Fibroblast of lung (primary cell): ENCODE data around the gene MICAL2.

Experiments used
- CTCF ChIP-seq, 2 donors: IDR thresholded peaks in 1 of 2; conservative IDR thresholded peaks in 1 of 2; 1 replicate in 1 of 2; 2 replicates in 1 of 2; pipeline ENCODE4 v1.5.1; 2011 to 2012; ENCODE audit warnings: low read length in 2 of 2, control low read depth in 1 of 2, inconsistent platforms in 1 of 2, low read depth in 1 of 2, mild to moderate bottlenecking in 1 of 2
- EZH2 ChIP-seq: IDR thresholded peaks from 2 replicates; pipeline ENCODE4 v1.5.1; 2012; ENCODE audit warnings: low read length, control low read depth, mild to moderate bottlenecking; ENCODE audit errors: missing control alignments

GRCh38 chr11:12161603-12162350 is 51.4 kb downstream of the MICAL2 start:
- no peak for TF ChIP-seq CTCF (conservative IDR thresholded peaks at IDR 0.05 in 1 of 2, IDR thresholded peaks at IDR 0.05 in 1 of 2; ENCODE audit: low read depth in 1 of 2, low read length in 2 of 2)
- no peak for TF ChIP-seq EZH2
